SK-N-SH (cell line): ENCODE data around the gene COX18.

Source experiments
- CHD2 ChIP-seq: fragments of 150-350 bp; IDR thresholded peaks from 2 replicates; pipeline ENCODE4 v1.6.1; 2018; ENCODE audit warnings: low read length; ENCODE audit not compliant: partially characterized antibody
- CTCF ChIP-seq: fragments of 200-600 bp; sonication (generic); IDR thresholded peaks from 2 replicates; pipeline ENCODE4 v1.6.1; 2017; ENCODE audit warnings: antibody characterized with exemption, mild to moderate bottlenecking, moderate library complexity
- EP300 ChIP-seq, 2 experiments: IDR thresholded peaks; 2 replicates each; pipeline versions ENCODE4 v1.4.0 to v1.6.1; 2012; ENCODE audit warnings: borderline replicate concordance in 1 of 2, low read depth in 1 of 2, low read length in 1 of 2
- GABPA ChIP-seq: IDR thresholded peaks from 2 replicates; pipeline ENCODE4 v1.4.0; 2012; ENCODE audit warnings: low read depth, mild to moderate bottlenecking
- GATA2 ChIP-seq: sonication (generic); formaldehyde crosslinking; IDR thresholded peaks from 2 replicates; pipeline ENCODE4 v1.5.0; 2020; ENCODE audit warnings: mild to moderate bottlenecking, missing genetic modification reagents
- MAX ChIP-seq: IDR thresholded peaks from 2 replicates; pipeline ENCODE4 v1.4.0; 2012; ENCODE audit warnings: low read depth
- PBX3 ChIP-seq: IDR thresholded peaks from 2 replicates; pipeline ENCODE4; 2012
- POLR2AphosphoS5 ChIP-seq: IDR thresholded peaks from 2 replicates; pipeline ENCODE4 v1.6.1; 2012; ENCODE audit warnings: low read depth, low read length
- REST ChIP-seq: IDR thresholded peaks from 2 replicates; pipeline ENCODE4 v1.6.1; 2012; ENCODE audit warnings: mild to moderate bottlenecking, low read depth, low read length, moderate library complexity
- TEAD4 ChIP-seq: IDR thresholded peaks from 2 replicates; pipeline ENCODE4 v1.4.0; 2012; ENCODE audit warnings: mild to moderate bottlenecking, borderline replicate concordance; ENCODE audit not compliant: insufficient read depth

GRCh38 chr4:73086095-73086868 is 16.8 kb upstream of the COX18 start:
- no peak for TF ChIP-seq EP300 (IDR thresholded peaks at IDR 0.05; ENCODE audit: borderline replicate concordance in 1 of 2, low read depth in 1 of 2, low read length in 1 of 2)
- TF ChIP-seq MAX, result no peak
- no peak for TF ChIP-seq POLR2AphosphoS5
- TF ChIP-seq CTCF, result no peak
- no peak for TF ChIP-seq CHD2
- TF ChIP-seq PBX3, result no peak
- no peak for TF ChIP-seq GABPA
- TF ChIP-seq GATA2, result no peak
- no peak for TF ChIP-seq REST
- TF ChIP-seq TEAD4, result no peak
